H7 (cell line): ENCODE data around the gene NBPF12. TPM values are rescaled to one million over a fixed set of nuclear protein-coding genes. Genes with fewer than 3 reads are reported as not detected.
"Not testable (repeated sequence)": the region's sequence is repeated elsewhere in the genome, so short reads cannot be mapped to it uniquely, and the experiment has no call there.

Experiments used
- DNase-seq: peaks from one replicate; pipeline ENCODE4 v3.0.0; 2012
- H3K27me3 ChIP-seq: 2 replicates; pipeline ENCODE4 v1.6.0; 2011; ENCODE audit warnings: mild to moderate bottlenecking, low read length; ENCODE audit not compliant: control insufficient read depth, insufficient read depth
- H3K36me3 ChIP-seq: replicated peaks from 2 replicates; pipeline ENCODE4 v1.5.1; 2011; ENCODE audit warnings: low read length; ENCODE audit not compliant: control insufficient read depth, insufficient read depth
- H3K4me3 ChIP-seq: 2 replicates; pipeline ENCODE4 v1.5.1; 2011; ENCODE audit warnings: low read depth, mild to moderate bottlenecking, control low read depth, low read length, moderate library complexity; ENCODE audit not compliant: insufficient read depth
- total RNA-seq: library from RNA; depleted of rRNA; stranded (reverse); fragments of >200 nt; shearing (Covaris generic); gene quantifications from 2 replicates; pipeline ENCODE4 v1.2.3, GENCODE V29; 2014; rRNA removed

The NBPF12 gene
- 3.7 and 5.8 TPM in 2 replicates for total RNA-seq

- not testable (repeated sequence) for H3K27me3 ChIP-seq, H3K36me3 ChIP-seq
- peak; percentile 68 for DNase-seq
- H3K4me3 ChIP-seq: peak within 1 kb of the TSS; percentile 67
These were observed at the start of gene NBPF12 for GRCh38 chr1:146938242-146938902. Gene NBPF12, plus strand, starts transcription at chr1:146938324. Its CDS starts 21,820 bp downstream, at chr1:146960144.

GRCh38 chr1:146891355-146891754 lies 46.8 kb upstream of the NBPF12 start:
- not testable (repeated sequence) for H3K4me3 ChIP-seq, DNase-seq, H3K36me3 ChIP-seq

GRCh38 chr1:146892331-146892730 lies 45.8 kb upstream of the NBPF12 start:
- DNase-seq, H3K4me3 ChIP-seq, H3K27me3 ChIP-seq, H3K36me3 ChIP-seq: not testable (repeated sequence)

More at GRCh38 chr1:146891355-146891754, 46.8 kb upstream of the NBPF12 start:
- not testable (repeated sequence) for H3K27me3 ChIP-seq

GRCh38 chr1:146907565-146908261 lies 30.4 kb upstream of the NBPF12 start:
- DNase-seq, H3K36me3 ChIP-seq: not testable (repeated sequence)

GRCh38 chr1:146912975-146913374 lies 25.1 kb upstream of the NBPF12 start:
- not testable (repeated sequence) for H3K4me3 ChIP-seq, H3K27me3 ChIP-seq, H3K36me3 ChIP-seq
- DNase-seq: peak; percentile 21

More at GRCh38 chr1:146907565-146908261, 30.4 kb upstream of the NBPF12 start:
- H3K27me3 ChIP-seq, H3K4me3 ChIP-seq: not testable (repeated sequence)

- not testable (repeated sequence) for H3K4me3 ChIP-seq, DNase-seq, H3K36me3 ChIP-seq, H3K27me3 ChIP-seq
These were observed 17.3 kb upstream of the NBPF12 start for GRCh38 chr1:146920811-146921210.

- not testable (repeated sequence) for DNase-seq, H3K4me3 ChIP-seq, H3K27me3 ChIP-seq, H3K36me3 ChIP-seq
These were observed 15.5 kb upstream of the NBPF12 start for GRCh38 chr1:146922614-146923013.

GRCh38 chr1:146924106-146924505 lies 14.0 kb upstream of the NBPF12 start:
- not testable (repeated sequence) for H3K27me3 ChIP-seq, H3K4me3 ChIP-seq, DNase-seq, H3K36me3 ChIP-seq

GRCh38 chr1:146926413-146926812 lies 11.7 kb upstream of the NBPF12 start:
- not testable (repeated sequence) for DNase-seq, H3K36me3 ChIP-seq, H3K4me3 ChIP-seq, H3K27me3 ChIP-seq

GRCh38 chr1:146930225-146930624 lies 7.9 kb upstream of the NBPF12 start:
- H3K4me3 ChIP-seq, DNase-seq, H3K36me3 ChIP-seq, H3K27me3 ChIP-seq: not testable (repeated sequence)

GRCh38 chr1:146934390-146935223 lies 3.5 kb upstream of the NBPF12 start:
- not testable (repeated sequence) for H3K36me3 ChIP-seq, H3K27me3 ChIP-seq, H3K4me3 ChIP-seq, DNase-seq

- H3K4me3 ChIP-seq, H3K36me3 ChIP-seq, H3K27me3 ChIP-seq, DNase-seq: not testable (repeated sequence)
These were observed 662 bp upstream of the NBPF12 start for GRCh38 chr1:146937462-146937861.

- peak; percentile 43 for DNase-seq
- peak overlapping the region; percentile 67 for H3K4me3 ChIP-seq
- not testable (repeated sequence) for H3K27me3 ChIP-seq, H3K36me3 ChIP-seq
These were observed 1.0 kb downstream of the NBPF12 start for GRCh38 chr1:146938927-146939786.

- DNase-seq, H3K27me3 ChIP-seq, H3K4me3 ChIP-seq, H3K36me3 ChIP-seq: not testable (repeated sequence)
These were observed 2.2 kb downstream of the NBPF12 start for GRCh38 chr1:146940293-146940692.
